ENCODE measurements around the gene CEP120. TPM values are rescaled to one million over a fixed set of nuclear protein-coding genes. Genes with fewer than 3 reads are reported as not detected.
"Not testable (repeated sequence)": the region's sequence is repeated elsewhere in the genome, so short reads cannot be mapped to it uniquely, and the experiment has no call there.

Gene CEP120
- total RNA-seq, 2 donors from 2014 or later = 56.2 to 60.1 TPM

DNA sequence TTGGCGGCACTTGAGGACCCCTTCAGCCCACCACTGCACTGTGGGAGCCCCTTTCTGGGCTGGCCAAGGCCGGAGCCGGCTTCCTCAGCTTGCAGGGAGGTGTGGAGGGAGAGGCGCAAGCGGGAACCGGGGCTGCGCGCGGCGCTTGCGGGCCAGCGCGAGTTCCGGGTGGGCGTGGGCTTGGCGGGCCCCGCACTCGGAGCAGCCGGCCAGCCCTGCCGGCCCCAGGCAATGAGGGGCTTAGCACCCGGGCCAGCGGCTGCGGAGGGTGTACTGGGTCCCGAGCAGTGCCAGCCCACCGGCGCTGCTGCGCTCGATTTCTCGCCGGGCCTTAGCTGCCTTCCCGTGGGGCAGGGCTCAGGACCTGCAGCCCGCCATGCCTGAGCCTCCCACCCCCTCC, 7.2 kb upstream of the CEP120 start:
- H3K36me3 Mint-ChIP-seq (ENCODE audit: insufficient read depth in 2 of 2) = not testable (repeated sequence)

DNA sequence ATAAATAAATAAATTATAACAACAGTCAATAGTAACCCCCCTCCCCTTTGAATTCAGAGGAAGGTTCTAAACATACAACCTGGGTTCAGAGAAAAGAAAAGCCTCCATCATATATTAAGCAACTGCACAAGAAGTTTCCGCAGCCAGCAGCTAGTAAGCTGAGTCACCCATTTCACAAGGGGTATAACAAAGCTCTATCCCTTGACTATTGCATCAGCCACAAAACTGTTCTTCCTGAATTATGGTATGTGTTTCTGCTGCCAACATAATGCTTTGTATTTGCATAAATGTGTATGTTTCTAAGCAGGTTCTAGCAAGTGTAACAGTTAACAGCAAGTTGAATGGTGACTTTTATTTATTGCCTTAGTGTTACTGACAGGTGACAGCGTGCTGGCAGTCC, 6.8 kb upstream of the CEP120 start:
- Mint-ChIP-seq H3K9me3 (peaks cover 2% of the 10 kb centered on the region in 2 donors), H3K4me3 (peak overlapping the region; percentile 12 to 27), H3K27me3 (ENCODE audit: low read depth) (no peaks in the 10 kb centered on the region), H3K27ac (no peak overlapping the region), H3K36me3 (ENCODE audit: insufficient read depth in 2 of 2) (peaks cover 2 to 5% of the 10 kb centered on the region in 2 donors), H3K4me1 (ENCODE audit: low read depth) (peaks cover 41% of the 10 kb centered on the region)
- peak in 1 of 2 donors; percentile 18 for DNase-seq
- peak; percentile 91 for ATAC-seq (replicated peaks in 1 of 2)

More for the DNA sequence above, 7.2 kb upstream of the CEP120 start:
- H3K4me1 Mint-ChIP-seq (ENCODE audit: low read depth) = peaks cover 38% of the 10 kb centered on the region
- H3K27ac Mint-ChIP-seq; DNase-seq; H3K27me3 Mint-ChIP-seq (ENCODE audit: low read depth); H3K9me3 Mint-ChIP-seq; ATAC-seq (replicated peaks in 1 of 2); H3K4me3 Mint-ChIP-seq: not testable (repeated sequence)

DNA sequence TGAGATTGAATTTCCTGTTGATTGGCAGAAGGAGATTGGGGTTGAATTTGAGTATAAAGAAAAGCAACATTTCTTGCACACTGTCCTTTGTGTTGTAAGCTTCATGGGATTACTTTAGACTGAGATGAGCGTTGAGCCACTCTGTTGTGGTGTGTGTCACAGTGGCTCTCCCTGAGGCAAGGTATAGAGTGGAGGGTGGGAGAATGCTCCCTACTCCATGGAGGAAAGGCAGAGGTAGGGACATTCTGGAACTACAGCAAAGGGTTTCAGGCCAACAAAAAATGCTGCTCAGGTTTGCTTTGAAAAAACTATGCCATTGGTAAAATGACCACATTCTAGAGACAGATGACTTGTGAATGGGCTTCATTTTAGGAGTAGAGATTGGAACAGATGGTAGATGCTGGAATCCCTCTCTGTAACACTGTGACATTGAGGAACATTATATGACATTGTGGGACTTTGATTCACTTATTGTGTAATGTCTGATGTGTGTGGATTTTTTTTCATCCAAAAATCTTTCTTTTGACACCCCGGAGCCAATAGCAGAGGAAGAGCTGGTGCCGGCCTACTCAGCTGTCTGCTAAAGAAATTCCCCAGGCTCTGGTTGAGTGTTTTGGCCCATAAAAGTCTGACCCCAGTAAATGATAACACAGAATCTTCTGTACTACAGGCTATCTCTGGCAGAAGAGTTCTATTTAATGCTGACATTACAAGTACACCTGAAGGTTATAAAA, 6.2 kb upstream of the CEP120 start:
- H3K36me3 Mint-ChIP-seq (ENCODE audit: insufficient read depth in 2 of 2) = peaks cover 2 to 5% of the 10 kb centered on the region in 2 donors
- ATAC-seq (replicated peaks in 1 of 2) = peak; percentile 24 to 35
- H3K27ac Mint-ChIP-seq = peak overlapping the region; percentile 26
- peaks cover 46% of the 10 kb centered on the region for H3K4me1 Mint-ChIP-seq (ENCODE audit: low read depth)
- H3K27me3 Mint-ChIP-seq (ENCODE audit: low read depth) = no peaks in the 10 kb centered on the region
- no peak for DNase-seq
- H3K9me3 Mint-ChIP-seq = peaks cover 2% of the 10 kb centered on the region in 2 donors
- H3K4me3 Mint-ChIP-seq = peak overlapping the region in 1 of 2 donors; percentile 12

DNA sequence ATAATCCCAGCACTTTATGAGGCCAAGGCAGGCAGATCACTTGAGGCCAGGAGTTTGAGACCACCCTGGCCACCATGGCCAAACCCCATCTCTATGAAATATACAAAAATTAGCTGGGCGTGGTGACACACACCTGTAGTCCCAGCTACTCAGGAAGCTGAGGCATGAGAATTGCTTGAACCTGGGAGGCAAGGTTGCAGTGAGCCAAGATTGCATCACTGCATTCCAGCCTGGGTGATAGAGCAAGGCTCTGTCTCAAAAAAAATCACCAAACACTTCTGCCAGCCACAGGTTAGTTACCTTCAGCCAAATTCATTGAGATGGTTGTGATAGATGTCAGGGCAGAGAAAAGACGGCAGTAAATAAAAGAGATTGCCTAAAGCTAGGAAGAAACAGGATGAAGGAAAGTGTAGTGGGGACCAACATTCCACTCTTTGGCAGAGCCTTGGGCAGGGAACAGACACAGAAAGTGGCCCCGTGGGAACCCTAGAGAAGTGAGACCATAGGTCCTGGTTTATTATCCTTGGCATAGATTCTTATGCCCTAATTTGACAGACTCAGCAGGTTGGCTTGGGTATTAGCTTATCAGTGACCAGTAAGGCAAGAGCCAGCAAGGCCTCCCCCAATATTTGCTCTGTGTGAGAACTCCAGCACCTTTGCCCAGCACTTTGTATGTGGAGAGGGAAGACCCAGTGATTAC, 5.5 kb upstream of the CEP120 start:
- ATAC-seq (replicated peaks in 1 of 2) (no peak), DNase-seq (no peak)
- Mint-ChIP-seq H3K36me3 (ENCODE audit: insufficient read depth in 2 of 2) (peaks cover 2 to 5% of the 10 kb centered on the region in 2 donors), H3K27me3 (ENCODE audit: low read depth) (no peaks in the 10 kb centered on the region), H3K4me1 (ENCODE audit: low read depth) (peaks cover 53% of the 10 kb centered on the region), H3K9me3 (peaks cover 2% of the 10 kb centered on the region in 2 donors), H3K27ac (no peak overlapping the region), H3K4me3 (no peak overlapping the region)

DNA sequence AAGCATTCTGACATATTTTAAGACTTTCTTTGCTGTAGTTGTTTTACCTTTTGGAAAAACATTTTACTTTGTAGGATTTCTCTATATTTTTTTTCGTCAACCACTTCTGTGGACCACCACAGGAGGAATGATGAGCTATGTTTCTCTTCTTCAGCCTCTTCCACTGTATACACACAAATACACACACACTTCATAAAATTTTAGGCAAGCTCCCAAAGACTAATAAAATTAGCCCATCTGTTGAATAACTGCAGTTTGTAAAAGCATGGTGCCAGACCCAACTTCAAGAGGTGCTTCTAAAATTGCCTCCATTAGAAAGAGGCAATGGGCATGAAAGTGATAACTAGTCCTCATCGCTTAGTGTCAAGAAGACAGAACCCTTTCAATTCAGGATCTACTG, 4.1 kb upstream of the CEP120 start:
- no peak for ATAC-seq (replicated peaks in 1 of 2)
- Mint-ChIP-seq H3K36me3 (ENCODE audit: insufficient read depth in 2 of 2) (peaks cover 2 to 5% of the 10 kb centered on the region in 2 donors), H3K27ac (no peak overlapping the region), H3K27me3 (ENCODE audit: low read depth) (no peaks in the 10 kb centered on the region), H3K4me3 (no peak overlapping the region), H3K4me1 (ENCODE audit: low read depth) (peaks cover 46% of the 10 kb centered on the region), H3K9me3 (peaks cover 2% of the 10 kb centered on the region in 2 donors)
- no peak for DNase-seq

DNA sequence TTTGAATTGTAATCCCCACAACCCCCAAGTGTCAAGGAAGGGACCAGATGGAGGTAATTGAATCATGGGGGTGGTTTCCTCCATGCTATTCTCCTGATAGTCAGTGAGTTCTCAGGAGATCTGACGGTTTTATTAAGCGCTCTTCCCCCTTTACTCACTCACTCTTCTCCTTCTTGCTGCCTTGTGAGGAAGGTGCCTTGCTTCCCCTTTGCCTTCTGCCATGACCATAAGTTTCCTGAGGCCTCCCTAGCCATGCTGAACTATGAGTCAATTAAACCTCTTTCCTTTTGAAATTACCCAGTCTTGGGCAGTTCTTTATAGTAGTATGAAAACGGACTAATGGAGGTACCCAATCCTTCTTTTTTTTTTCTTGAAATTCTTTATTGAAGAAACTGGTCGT, 2.2 kb upstream of the CEP120 start:
- H3K9me3 Mint-ChIP-seq = peaks cover 0 to 2% of the 10 kb centered on the region in 2 donors
- peaks cover 45% of the 10 kb centered on the region for H3K4me1 Mint-ChIP-seq (ENCODE audit: low read depth)
- H3K27ac Mint-ChIP-seq = peak overlapping the region; percentile 66
- ATAC-seq (replicated peaks in 1 of 2) (no peak), DNase-seq (no peak)
- peak overlapping the region; percentile 4 to 29 for H3K4me3 Mint-ChIP-seq
- no peaks in the 10 kb centered on the region for H3K27me3 Mint-ChIP-seq (ENCODE audit: low read depth)
- H3K36me3 Mint-ChIP-seq (ENCODE audit: insufficient read depth in 2 of 2) = peaks cover 2 to 5% of the 10 kb centered on the region in 2 donors

DNA sequence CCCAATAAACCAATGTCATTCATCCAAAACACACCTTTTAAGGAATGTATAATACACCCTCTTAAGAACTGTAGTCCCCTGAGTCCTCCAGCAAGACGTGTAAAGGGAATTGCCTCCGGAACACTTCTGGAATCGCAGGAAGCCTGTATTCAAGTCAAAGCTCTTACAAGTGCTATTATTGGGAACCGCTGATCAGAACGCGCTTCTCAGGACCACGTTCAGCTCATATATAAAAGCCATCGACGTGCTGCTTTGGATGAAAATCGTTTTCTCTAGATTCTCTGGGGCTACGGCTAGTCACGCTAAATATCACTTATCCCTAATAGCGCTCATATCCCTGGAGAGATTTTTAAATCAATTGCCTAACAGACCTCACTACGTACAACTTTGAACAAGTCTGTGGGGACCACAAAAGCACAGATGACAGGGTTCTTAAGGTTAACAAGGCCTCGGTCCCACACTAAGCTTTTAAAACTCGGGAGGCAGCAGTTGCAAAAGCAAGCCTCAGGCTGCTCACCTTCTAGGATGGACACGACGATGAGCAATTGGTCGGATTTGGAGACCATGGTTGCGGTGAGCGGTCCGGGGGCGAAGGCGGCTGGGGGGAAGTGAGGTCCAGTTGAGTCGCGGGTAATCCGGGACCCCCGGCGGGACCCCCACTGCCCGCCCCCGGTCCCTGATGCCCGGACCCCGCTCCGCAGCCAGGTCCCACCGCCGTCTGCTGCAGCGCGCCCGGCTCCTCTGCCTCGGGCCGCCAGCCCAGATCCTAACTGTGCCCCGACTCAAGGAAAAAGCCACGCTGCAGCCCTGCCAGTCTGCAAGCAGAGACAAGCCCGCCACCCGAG, 548 bp downstream of the CEP120 start:
- Mint-ChIP-seq H3K27me3 (ENCODE audit: low read depth) (no peaks in the 10 kb centered on the region), H3K36me3 (ENCODE audit: insufficient read depth in 2 of 2) (peaks cover 2 to 13% of the 10 kb centered on the region in 2 donors), H3K4me3 (no peak overlapping the region), H3K9me3 (peaks cover 0 to 2% of the 10 kb centered on the region in 2 donors), H3K27ac (peak overlapping the region; percentile 94), H3K4me1 (ENCODE audit: low read depth) (peaks cover 27% of the 10 kb centered on the region)
- ATAC-seq (replicated peaks in 1 of 2) = peak in 1 of 2 donors; percentile 8
- DNase-seq = peak in 1 of 2 donors; percentile 37

DNA sequence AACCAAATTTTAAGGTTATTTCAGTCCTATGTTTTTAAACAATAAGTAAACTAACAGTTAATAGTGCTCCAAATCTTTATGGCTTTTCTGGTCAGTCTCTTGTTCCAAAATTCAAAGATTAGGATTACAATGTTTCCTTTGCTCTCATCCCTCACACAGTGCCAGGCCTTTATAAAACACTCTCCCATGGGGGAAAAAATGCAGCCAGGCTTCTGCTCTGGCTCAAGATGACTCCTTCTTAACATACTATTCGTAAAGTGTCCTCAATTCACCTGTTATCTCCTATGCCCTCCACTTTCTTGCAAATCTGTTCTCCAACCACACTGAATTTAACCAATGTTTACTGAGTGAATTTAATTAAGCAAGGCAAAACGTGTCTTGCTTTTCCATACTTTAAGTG, 1.4 kb downstream of the CEP120 start:
- H3K27ac Mint-ChIP-seq = no peak overlapping the region
- peaks cover 2 to 17% of the 10 kb centered on the region in 2 donors for H3K36me3 Mint-ChIP-seq (ENCODE audit: insufficient read depth in 2 of 2)
- DNase-seq (no peak), ATAC-seq (replicated peaks in 1 of 2) (no peak)
- H3K9me3 Mint-ChIP-seq = peaks cover 0 to 2% of the 10 kb centered on the region in 2 donors
- H3K4me1 Mint-ChIP-seq (ENCODE audit: low read depth) = peaks cover 22% of the 10 kb centered on the region
- H3K27me3 Mint-ChIP-seq (ENCODE audit: low read depth) = no peaks in the 10 kb centered on the region
- no peak overlapping the region for H3K4me3 Mint-ChIP-seq

DNA sequence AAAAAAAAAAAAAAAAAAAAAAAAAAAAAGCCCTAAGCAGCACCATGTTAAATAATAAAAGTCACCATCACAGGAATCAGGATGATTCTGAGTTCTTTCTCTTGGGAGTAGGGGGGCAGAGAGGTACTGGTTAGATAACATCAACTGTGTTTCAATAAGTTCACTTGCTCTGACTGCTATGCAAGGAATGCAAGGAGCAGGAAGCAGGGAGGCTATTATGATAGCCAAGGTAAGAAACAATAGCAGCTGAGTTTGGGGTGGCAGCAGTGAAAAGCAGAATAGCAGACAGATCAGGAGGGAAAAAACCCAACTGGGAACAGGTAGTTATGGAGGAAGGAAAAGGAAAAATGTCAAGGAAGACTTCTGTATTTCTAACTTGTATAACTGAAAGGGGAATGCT, 8.2 kb downstream of the CEP120 start:
- H3K4me3 Mint-ChIP-seq = no peak overlapping the region
- no peak overlapping the region for H3K27ac Mint-ChIP-seq
- no peak for DNase-seq
- no peak for ATAC-seq (replicated peaks in 1 of 2)
- no peaks in the 10 kb centered on the region for H3K27me3 Mint-ChIP-seq (ENCODE audit: low read depth)
- H3K9me3 Mint-ChIP-seq = no peaks in the 10 kb centered on the region
- H3K4me1 Mint-ChIP-seq (ENCODE audit: low read depth) = peaks cover 4% of the 10 kb centered on the region
- H3K36me3 Mint-ChIP-seq (ENCODE audit: insufficient read depth in 2 of 2) = peaks cover 11 to 37% of the 10 kb centered on the region in 2 donors

DNA sequence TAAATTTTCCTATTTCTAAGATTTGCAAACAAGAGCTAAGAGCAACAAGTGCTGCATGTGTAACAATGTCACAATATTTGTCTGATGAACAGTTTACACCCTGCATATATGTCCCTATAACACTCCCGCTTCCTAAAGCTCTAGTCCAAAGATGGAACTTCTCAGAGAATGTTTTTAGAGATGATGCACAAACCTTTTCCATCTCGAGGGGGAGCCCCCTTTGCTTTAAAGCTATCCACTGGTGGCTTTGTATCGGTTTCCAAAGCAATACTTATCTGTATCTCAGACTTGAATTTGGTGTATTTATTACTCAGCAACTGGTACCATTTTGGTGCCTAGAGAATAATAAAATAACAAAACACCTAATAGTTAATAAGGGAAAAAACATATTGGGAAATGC, 11.0 kb downstream of the CEP120 start:
- ATAC-seq (replicated peaks in 1 of 2) (no peak), DNase-seq (no peak)

DNA sequence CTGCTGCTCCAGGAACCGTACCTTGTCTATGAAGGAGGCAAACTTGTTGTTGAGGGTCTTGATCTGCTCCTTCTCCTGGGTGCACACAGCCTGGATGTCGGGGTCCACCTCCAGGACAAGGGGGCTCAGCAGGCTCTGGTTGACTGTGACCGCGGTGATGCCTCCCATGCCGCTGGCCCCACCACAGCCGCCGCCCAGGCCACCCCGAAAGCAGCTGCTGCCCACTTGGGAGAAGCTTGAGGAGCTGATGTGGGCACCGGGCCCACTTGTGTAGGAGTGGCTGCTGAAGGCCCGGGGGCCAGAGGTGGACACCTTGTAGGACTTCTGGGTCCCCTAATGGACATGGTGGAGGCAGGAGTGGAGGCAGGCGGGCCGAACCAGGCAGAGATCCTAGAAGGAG, 21.2 kb downstream of the CEP120 start:
- H3K4me1 Mint-ChIP-seq (ENCODE audit: low read depth); H3K9me3 Mint-ChIP-seq; H3K27me3 Mint-ChIP-seq (ENCODE audit: low read depth); H3K4me3 Mint-ChIP-seq; DNase-seq; H3K27ac Mint-ChIP-seq; ATAC-seq (replicated peaks in 1 of 2): not testable (repeated sequence)
- peaks cover 7 to 28% of the 10 kb centered on the region in 2 donors for H3K36me3 Mint-ChIP-seq (ENCODE audit: insufficient read depth in 2 of 2)

More for the DNA sequence above, 11.0 kb downstream of the CEP120 start:
- peaks cover 15 to 37% of the 10 kb centered on the region in 2 donors for H3K36me3 Mint-ChIP-seq (ENCODE audit: insufficient read depth in 2 of 2)
- no peak overlapping the region for H3K4me3 Mint-ChIP-seq
- no peak overlapping the region for H3K27ac Mint-ChIP-seq
- no peaks in the 10 kb centered on the region for H3K9me3 Mint-ChIP-seq
- no peaks in the 10 kb centered on the region for H3K27me3 Mint-ChIP-seq (ENCODE audit: low read depth)
- peaks cover 13% of the 10 kb centered on the region for H3K4me1 Mint-ChIP-seq (ENCODE audit: low read depth)

DNA sequence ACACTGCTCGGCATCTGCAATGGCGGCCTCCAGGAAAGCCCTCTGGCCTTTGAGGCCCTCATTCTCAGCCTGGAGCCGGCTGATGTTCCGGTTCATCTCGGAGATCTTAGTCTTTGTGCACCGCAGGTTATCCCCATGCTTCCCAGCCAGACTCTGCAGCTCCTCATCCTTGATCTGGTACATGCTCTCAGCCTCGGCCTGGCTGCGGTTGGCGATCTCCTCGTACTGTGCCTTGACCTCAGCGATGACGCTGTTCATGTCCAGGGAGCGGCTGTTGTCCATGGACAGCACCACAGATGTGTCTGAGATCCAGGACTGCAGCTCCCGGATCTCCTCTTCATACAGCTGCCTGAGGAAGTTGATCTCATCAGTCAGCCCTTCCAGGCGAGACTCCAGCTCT, 21.9 kb downstream of the CEP120 start:
- DNase-seq (no peak), ATAC-seq (replicated peaks in 1 of 2) (no peak)
- Mint-ChIP-seq H3K4me3 (no peak overlapping the region), H3K27me3 (ENCODE audit: low read depth) (no peaks in the 10 kb centered on the region), H3K9me3 (no peaks in the 10 kb centered on the region), H3K27ac (no peak overlapping the region), H3K4me1 (ENCODE audit: low read depth) (peaks cover 8% of the 10 kb centered on the region), H3K36me3 (ENCODE audit: insufficient read depth in 2 of 2) (peaks cover 7 to 32% of the 10 kb centered on the region in 2 donors)

DNA sequence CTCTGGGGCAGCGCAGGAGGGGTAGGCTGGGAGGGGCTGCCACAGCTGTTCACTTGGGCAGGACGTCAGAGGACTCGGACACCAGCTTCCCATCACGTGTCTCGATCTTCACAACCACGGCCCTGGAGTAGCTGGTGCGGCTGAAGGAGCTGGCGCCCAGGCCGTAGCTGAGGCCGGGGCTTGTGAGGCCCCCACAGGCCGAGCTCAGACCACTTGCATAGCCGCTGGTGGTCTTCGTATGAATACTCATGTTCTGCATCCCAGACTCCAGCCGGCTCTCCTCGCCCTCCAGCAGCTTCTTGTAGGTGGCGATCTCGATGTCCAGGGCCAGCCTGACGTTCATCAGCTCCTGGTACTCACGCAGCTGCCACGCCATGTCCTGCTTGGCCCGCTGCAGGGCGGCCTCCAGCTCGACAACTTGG, 22.3 kb downstream of the CEP120 start:
- not testable (repeated sequence) for H3K4me1 Mint-ChIP-seq (ENCODE audit: low read depth); H3K9me3 Mint-ChIP-seq; H3K27me3 Mint-ChIP-seq (ENCODE audit: low read depth); ATAC-seq (replicated peaks in 1 of 2); H3K27ac Mint-ChIP-seq; H3K4me3 Mint-ChIP-seq; DNase-seq
- peaks cover 7 to 29% of the 10 kb centered on the region in 2 donors for H3K36me3 Mint-ChIP-seq (ENCODE audit: insufficient read depth in 2 of 2)
